WI38 (cell line): ENCODE measurements around the gene ANAPC15.
"Not testable (repeated sequence)": the region's sequence is repeated elsewhere in the genome, so short reads cannot be mapped to it uniquely, and the experiment has no call there.

Experiments used
- H3K4me3 ChIP-seq: 2 replicates; pipeline ENCODE4 v1.5.1; 2011; ENCODE audit warnings: low read depth, mild to moderate bottlenecking, control low read depth, low read length
- CTCF ChIP-seq: IDR thresholded peaks from 2 replicates; pipeline ENCODE4 v1.5.1; 2012; ENCODE audit warnings: low read depth, mild to moderate bottlenecking, control low read depth, low read length

ANAPC15 gene

DNA sequence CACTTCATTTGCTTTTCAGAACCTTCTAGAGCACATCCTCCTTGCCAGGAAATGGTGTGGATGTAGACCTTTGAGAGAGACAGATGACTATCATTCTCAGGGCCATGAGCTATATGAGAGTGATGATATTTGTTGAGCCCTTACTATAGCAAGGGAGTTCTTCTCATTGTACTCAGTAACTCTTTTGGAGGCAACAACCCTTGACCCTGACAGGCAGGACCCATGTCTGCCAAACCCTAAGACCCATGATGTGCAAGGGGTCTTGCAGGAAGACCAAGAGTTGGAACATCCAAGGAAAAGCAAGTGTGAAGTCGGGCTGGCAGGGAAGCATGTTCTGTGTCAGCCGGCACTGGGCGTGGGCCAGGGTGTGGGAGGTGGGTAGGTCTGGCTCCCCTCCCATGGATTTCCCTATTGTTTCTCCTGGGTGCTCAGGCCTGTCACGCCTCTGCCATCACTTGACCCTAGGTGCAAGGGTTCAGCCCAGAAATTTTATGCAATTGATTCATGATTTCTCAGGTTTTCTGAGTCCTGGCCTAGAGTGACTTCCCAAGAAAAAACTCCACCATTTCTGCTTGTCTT, 24.3 kb upstream of the ANAPC15 start:
- TF ChIP-seq CTCF: no peak
- no peak overlapping the region for H3K4me3 ChIP-seq

- TF ChIP-seq CTCF: no peak
- H3K4me3 ChIP-seq: no peak overlapping the region
Observed at GRCh38 chr11:72135891-72136683, 23.6 kb upstream of the ANAPC15 start.

- not testable (repeated sequence) for H3K4me3 ChIP-seq
Observed at GRCh38 chr11:72135473-72135872, 23.0 kb upstream of the ANAPC15 start, which contains the start of gene FOLR3. TSS of gene FOLR3 (plus strand) at chr11:72135725. CDS start at chr11:72135953, 228 bp downstream.

GRCh38 chr11:72132646-72133045, 20.2 kb upstream of the ANAPC15 start:
- no peak overlapping the region for H3K4me3 ChIP-seq

DNA sequence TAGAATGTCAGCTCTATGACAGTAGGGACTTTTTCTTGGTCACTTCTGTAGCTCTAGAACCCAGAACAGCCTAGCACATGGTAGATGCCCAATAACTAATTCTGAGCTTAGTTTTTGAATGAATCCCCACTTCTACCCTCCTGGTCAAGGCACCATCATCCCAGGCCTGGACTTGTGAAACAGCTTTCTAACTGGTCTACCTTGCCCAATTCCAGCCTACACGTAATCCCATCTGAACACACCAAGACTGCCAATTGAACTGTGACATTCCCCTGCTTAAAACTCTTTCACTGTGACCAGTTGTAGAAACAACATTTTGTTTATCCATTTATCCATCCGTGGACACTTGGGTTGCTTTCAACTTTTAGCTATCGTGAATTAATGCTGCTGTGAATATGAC, 16.9 kb upstream of the ANAPC15 start:
- no peak for TF ChIP-seq CTCF
- H3K4me3 ChIP-seq: no peak overlapping the region

More at GRCh38 chr11:72132646-72133045, 20.2 kb upstream of the ANAPC15 start:
- no peak for TF ChIP-seq CTCF

- H3K4me3 ChIP-seq: no peak overlapping the region
- no peak for TF ChIP-seq CTCF
Observed at GRCh38 chr11:72127923-72128322, 15.4 kb upstream of the ANAPC15 start.

DNA sequence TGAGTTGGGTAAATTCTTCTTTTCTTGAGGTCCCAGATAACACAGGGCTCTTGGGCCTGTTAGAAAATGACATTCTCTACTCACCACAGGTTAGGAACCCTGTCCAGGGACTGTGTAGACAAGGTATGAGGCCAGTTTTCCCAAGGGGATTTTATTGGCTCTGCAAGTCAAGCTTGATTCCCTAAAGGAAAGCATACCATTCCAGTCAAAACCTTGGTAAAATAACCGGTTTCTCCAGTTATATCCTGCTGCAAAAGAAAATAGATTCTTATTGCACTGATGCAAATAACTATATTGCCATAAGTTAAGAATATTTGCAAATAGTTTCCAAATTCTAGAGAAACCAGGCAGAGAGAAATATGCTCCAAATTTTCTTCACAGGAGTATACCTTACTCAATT, 13.5 kb upstream of the ANAPC15 start:
- TF ChIP-seq CTCF: no peak
- no peak overlapping the region for H3K4me3 ChIP-seq
